Skin of body (tissue), 3 donors: ENCODE results near the gene FALEC. TPM values are rescaled to one million over a fixed set of nuclear protein-coding genes. Genes with fewer than 3 reads are reported as not detected.
"Not testable (repeated sequence)": the region's sequence is repeated elsewhere in the genome, so short reads cannot be mapped to it uniquely, and the experiment has no call there.

Source experiments
- DNase-seq: peaks from one replicate; lab custom pipeline; 2025; lab: John Stamatoyannopoulos, UW
- small RNA-seq: library from RNA; depleted of rRNA; stranded (forward); fragments of <200 nt; gene quantifications from one replicate; pipeline ENCODE3, GENCODE V24; 2014; ENCODE audit warnings: low replicate concordance
- total RNA-seq: library from RNA; depleted of rRNA; stranded (reverse); fragments of >200 nt; gene quantifications from one replicate; pipeline ENCODE4 v1.2.3, GENCODE V29; 2014

The FALEC gene
- total RNA-seq, 1 donor from 2014 or later: not detected

GRCh38 chr1:150574260-150575071, 58.9 kb downstream of the FALEC start:
- DNase-seq: no peak

DNA sequence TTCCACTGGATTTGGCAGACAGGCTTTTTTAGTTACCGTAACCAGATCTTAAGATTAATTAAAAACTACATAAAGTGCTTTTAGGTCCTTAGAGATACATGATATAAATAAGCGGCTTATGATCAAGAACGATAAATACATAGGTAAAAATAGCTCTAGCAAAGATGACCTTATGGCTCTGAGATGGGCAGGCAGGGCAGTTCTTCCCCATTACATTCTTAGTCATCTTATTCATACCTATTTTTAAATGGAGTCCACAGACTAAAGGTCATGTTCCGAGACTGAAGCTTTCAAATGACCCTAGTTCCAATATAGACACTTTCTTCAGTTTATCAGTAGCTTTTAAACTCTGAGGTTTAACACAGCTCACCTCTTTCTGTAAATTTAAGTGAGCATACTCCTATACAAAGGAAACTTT, 59.5 kb downstream of the FALEC start:
- no peak for DNase-seq

- DNase-seq: no peak
Observed at GRCh38 chr1:150575518-150576366, 60.2 kb downstream of the FALEC start.

GRCh38 chr1:150576367-150576711, 60.8 kb downstream of the FALEC start:
- no peak for DNase-seq

- no peak for DNase-seq
Observed at GRCh38 chr1:150576794-150577556, 61.4 kb downstream of the FALEC start.

DNA sequence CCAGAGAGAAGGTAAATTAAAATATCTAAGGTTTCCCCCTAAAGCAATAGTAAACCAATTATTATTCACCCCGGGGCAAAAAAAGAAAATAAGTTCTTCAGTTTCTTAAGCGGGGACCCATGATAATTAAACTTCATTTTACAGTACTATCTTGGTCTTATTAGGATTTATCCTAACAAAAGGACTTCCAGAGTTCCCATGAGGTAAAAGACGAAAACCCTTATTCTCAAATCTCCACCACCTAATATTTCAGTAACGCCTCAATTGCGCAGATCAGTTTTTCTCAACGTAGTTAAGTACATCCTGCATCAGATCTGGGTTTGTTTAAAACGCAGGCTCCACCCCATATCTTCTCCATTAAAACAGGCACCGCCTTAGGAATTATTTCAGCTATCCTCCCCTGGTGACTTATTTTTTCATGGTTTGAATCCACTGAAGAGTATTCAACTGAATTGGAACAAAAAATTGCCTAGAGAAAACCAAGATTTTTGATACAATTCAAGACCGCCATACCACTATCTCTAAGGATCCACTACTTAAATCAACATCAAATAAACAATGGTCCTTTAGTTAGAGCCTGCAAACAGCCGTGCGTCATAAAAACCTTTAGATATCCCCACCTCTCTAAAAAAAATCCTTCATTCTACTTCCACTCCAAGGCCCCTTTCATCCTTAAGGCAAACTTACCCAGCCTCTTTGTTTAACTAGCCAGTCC, 62.2 kb downstream of the FALEC start:
- DNase-seq: peak; percentile 44

- peak; percentile 92 for DNase-seq
Observed at GRCh38 chr1:150578272-150579109, 62.9 kb downstream of the FALEC start.

- DNase-seq: peak; percentile 95
Observed at GRCh38 chr1:150579110-150579944, 63.8 kb downstream of the FALEC start, which contains the start of gene MCL1. TSS of gene MCL1 (minus strand) at chr1:150579610. CDS start at chr1:150579530, 80 bp downstream.

DNA sequence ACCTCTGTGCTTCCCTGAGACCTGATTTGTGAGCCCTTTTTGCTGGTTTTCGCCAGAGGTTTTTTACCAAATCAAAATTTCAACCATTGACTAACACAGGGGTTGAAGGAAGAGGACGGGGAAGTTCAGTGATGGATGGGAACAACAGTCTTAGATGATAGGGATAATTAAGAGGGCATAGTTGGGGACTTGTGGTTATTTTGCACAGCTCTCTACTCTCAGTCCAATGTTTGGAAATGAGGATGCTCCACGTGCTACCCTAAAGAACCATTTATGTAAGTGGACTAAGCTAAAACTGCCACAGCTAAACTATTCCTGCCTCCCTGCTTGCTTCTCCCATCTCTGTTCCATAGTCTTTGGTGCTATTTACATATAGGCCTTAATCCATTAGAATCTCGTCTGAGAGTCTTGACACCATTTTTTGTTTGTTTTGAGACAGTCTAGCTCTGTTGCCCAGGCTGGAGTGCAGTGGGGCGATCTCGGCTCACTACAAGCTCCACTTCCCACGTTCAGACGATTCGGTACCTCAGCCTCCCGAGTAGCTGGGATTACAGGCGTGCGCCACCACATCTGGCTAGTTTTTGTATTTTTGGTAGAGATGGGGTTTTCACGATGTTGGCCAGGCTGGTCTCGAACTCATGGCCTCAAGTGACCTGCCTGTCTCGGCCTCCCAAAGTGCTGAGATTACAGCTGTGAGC, 64.5 kb downstream of the FALEC start:
- no peak for DNase-seq

DNA sequence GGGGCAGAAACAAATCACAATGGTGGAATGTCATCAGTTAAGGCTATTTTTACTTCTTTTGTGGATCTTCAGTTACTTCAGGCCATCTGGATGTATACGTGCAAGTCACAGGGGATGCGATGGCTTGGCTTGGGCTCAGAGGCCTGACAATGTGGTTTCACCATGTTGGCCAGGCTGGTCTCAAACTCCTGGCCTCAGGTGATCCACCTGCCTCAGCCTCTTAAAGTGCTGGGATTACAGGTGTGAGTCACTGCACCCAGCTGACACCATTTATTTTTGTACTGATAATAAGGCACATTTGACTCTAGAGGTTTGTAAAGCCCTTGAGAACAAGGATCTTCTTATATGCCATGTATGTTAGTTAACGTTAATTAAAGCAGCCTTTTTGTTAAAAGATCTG, 65.4 kb downstream of the FALEC start:
- not testable (repeated sequence) for DNase-seq

DNA sequence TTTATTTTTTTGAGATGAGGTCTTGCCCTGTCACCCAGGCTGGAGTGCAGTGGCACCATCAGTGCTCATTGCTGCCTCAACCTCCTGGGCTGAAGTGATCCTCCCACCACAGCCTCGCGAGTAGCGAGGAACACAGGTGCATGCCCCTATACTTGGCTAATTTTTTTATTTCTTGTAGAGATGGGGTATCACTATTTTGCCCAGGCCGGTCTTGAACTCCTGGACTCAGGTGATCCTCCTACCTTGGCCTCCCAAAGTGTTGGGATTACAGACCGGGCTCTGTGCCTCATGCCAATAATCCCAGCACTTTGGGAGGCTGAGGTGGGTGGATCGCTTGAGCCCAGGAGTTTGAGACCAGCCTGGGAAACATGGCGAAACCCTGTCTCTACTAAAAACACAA, 65.9 kb downstream of the FALEC start:
- DNase-seq: not testable (repeated sequence)

GRCh38 chr1:150581962-150582361, 66.4 kb downstream of the FALEC start:
- not testable (repeated sequence) for DNase-seq

DNA sequence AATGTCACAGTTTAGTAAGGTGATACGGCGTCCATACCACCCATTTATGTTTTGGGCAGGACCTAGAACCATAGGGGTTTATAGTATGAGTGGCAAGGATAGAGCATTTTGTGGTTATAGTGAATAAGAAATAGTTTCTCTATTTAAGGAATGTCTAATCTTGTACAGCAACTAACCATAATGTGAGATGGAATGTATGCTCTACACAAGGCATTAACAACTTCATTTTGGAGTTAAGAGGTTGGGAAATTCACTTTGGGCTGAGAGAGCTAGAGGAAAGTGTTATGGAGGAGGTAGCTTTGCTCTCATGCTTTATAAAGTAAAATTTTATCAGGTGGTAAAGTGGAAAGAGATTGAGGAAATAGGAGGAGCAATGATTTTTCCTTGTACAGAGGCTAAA, 66.8 kb downstream of the FALEC start:
- DNase-seq: no peak

Small RNAs within 50 kb of the gene (small RNA-seq; reads per million reads assigned to genes)
- gene MIR4257 (not detected), gene RN7SL473P (not detected), gene RN7SL600P (not detected)

Other genes starting within 250 kb of the FALEC start
- 56.1 TPM for gene APH1A, start 246.7 kb upstream of the FALEC start, total RNA-seq
- 39.8 TPM for gene C1orf54, start 243.0 kb upstream of the FALEC start, total RNA-seq
- 2.1 TPM for gene CIART, start 233.2 kb upstream of the FALEC start, total RNA-seq
- gene MRPS21, start 221.9 kb upstream of the FALEC start, total RNA-seq: 35.6 TPM
- gene PRPF3, start 194.2 kb upstream of the FALEC start, total RNA-seq: 59.8 TPM
- 16.2 TPM for gene RPRD2, start 151.6 kb upstream of the FALEC start, total RNA-seq
- 14.8 TPM for gene TARS2, start 28.3 kb upstream of the FALEC start, total RNA-seq
- gene ECM1, start 7.6 kb upstream of the FALEC start, total RNA-seq: 4.4 TPM
- gene ADAMTSL4, start 33.7 kb downstream of the FALEC start, total RNA-seq: 22.1 TPM
- gene MCL1, start 63.9 kb downstream of the FALEC start, total RNA-seq: 172 TPM
- 89.7 TPM for gene ENSA, start 113.9 kb downstream of the FALEC start, total RNA-seq
- gene GOLPH3L, start 181.4 kb downstream of the FALEC start, total RNA-seq: 14.3 TPM
- 0.39 TPM for gene HORMAD1, start 205.1 kb downstream of the FALEC start, total RNA-seq